GM18909 (cell line): ENCODE data around the gene IL4R.
A peak's percentile ranks its signal among the peaks of the same experiment; 100 is the strongest.
"Not testable (repeated sequence)": the region's sequence is repeated elsewhere in the genome, so short reads cannot be mapped to it uniquely, and the experiment has no call there.

ENCODE experiments used
- ATAC-seq: cut with Tn5 transposase; IDR thresholded peaks from one replicate; pipeline ENCODE4 v1.9.1; 2021; ENCODE audit warnings: mild to moderate bottlenecking; ENCODE audit not compliant: unreplicated experiment, poor library complexity

The IL4R gene

DNA sequence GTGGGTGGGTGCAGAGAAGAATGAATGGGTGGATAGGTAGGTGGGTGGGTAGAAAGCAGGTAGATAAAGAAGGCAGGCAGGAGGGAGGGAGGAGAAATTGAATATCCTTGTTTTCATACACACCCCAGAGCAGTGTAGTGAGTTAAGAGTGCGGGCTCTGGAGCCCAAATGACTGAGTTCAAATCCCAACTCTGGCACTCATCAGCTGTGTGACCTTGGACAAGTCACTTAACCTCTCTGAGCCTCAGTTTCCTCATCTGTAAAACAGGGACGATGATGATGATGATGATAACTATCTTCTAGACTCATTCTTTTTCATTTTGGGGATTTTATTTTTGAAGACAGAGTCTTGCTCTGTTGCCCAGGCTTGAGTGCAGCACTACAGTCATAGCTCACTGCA, 86.2 kb downstream of the IL4R start:
- no peak for ATAC-seq

GRCh38 chr16:27400751-27401620, 87.2 kb downstream of the IL4R start:
- ATAC-seq = no peak

- peak; percentile 64 for ATAC-seq
Observed at GRCh38 chr16:27401768-27402568, 88.2 kb downstream of the IL4R start, which contains the start of gene IL21R. IL21R (plus strand) TSS chr16:27402174; CDS start chr16:27430072, 27,898 bp downstream.

- no peak for ATAC-seq
Observed at GRCh38 chr16:27402569-27402963, 88.8 kb downstream of the IL4R start.

DNA sequence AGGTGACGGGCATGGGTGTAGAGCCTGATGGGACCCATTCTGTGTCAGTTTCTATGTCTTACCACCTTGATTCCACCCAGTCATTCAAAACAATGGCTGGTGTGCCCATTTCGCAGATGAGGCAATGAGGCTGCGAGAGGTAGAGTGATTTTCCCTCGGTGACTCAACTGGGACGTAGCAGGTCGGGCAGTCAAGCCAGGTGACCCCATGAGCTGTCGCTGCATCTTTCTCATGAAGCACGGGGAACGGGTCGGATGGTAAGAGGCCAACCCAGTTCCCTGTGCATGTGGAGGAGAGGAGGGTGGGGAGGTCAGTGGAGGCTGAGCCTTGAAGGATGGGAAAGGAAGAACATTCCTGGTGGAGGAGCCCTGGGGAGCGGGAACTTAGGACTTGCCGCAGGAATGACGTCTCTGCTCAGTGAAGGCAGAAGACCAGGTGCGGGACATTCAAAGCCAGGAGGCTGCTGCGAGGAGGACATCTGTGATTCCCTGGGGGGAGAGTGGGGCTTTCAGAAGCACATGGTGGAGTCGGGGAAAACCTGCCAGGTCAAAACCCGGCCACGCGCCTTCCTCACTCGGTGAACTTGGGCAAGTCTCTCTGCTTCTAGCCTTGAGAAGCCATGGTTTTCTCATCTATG, 89.3 kb downstream of the IL4R start:
- no peak for ATAC-seq

GRCh38 chr16:27403601-27403992, 89.8 kb downstream of the IL4R start:
- no peak for ATAC-seq

- no peak for ATAC-seq
Observed at GRCh38 chr16:27404163-27404823, 90.5 kb downstream of the IL4R start.

DNA sequence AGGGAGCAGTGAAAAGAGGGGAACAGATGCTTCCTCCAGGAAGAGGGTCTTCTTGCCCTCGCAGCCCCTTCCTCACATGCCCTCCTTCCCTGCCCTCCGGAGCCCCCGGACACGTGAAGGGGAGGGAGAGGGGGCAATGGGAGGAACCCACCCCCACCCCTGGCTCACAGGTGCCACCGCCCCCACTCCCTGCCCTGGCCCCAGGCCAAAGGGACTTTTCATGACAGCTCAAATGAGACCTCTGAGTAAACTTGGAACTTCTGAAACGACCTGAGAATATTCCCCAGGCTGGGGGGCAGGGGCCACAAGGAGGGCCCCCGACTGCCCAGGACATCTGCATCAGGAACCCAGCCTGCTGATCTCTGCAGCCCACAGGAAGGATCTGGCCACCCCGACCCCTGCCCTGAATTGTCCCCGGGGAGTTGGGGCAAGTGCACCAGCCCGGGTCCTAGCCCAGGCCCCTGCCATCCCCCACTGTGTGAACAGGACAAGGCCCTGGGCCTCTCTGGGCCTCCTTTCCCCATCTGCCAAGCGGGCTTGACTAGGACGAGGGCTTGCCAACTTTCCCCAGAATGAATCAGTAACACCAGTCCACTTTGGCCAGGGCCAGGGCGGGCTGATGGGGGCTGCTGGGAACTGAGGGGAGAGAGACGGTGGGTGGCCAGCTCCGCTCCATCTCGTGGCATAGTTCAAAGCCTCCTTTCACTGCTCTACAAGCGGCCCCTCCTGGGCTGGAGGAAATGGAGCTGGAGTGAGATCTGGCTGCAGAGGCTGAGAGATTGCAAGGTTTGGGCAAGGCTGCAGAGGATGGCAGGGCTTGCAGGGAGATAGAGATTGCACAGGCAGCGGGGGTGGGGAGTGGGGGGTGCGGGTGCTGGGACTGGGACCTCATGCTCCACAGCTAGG, 92.0 kb downstream of the IL4R start:
- no peak for ATAC-seq

DNA sequence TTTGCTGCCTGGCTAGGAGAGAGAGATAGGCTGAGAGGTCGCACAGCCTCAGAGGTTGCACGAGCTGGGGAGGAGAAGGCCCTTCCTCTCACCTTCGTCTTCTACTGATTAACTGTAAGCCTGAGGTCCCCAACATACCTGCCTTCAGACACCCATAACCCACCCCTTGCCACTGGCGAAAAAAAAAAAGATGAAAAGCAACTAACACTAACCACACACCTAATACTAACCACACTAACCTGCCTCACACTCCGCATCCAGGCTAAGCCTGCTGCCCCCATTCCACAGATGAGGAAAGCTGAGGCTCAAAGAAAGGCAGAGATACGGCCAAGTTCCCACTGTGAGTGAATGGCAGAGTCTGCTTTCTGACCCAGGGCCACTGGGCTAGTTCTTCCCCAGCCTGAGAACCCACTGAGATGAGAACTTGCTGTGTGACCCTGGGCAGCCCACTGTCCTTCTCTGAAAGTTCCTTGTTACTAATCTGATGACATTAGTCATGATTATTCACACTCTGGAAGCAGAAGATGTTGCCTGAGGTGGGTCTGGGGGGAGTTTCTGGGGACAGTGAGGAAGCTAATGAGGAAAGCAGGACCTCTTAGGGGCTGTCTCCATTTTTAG, 92.8 kb downstream of the IL4R start:
- ATAC-seq = no peak

DNA sequence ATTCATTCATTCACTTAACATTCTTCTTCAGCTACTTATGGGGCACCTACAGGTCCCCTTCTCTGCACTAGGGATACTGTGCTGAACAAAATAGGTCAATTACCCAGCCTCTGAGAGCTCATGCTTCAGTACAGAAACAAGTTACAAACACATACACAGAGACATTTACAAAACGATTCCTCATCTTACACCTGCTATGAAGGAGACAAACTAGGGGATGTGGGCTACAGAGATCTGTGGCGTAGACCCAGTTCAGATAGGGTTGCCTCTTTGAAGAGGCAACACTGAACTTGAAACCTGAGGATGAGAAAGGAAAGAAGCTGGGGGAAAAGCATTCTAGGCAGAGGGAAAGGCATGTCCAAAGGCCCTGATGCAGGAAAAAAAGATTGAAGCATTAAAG, 93.4 kb downstream of the IL4R start:
- ATAC-seq = no peak

DNA sequence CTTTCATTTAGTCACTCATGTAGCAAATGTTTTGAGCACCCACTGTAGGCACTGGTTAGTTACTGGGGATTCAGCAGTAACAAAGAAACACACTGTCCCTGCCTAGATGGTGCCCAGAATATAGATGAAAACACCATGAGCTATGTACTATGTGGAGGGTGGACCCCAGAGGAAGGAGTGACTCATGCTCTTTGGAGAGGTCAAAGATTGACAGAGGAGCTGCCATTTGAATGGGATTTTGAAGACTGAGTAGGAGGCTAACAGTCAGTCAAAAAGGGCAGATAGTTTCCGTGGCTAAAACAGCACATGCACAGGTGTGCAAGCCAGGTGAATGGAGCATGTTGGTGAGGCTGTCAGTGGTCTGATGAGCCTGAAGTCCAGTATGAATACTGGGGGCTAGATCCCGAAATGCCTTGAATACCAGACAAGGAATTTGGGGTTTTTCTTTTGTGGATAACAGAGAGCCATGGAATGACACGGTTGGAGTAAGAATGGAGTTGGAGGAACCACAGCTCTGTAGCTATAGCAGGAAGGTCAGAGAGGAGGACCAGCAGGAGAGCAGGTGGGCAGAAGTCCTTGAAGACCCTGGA, 94.3 kb downstream of the IL4R start:
- ATAC-seq = peak; percentile 52

- ATAC-seq = peak; percentile 6
Observed at GRCh38 chr16:27408602-27409031, 94.8 kb downstream of the IL4R start.

DNA sequence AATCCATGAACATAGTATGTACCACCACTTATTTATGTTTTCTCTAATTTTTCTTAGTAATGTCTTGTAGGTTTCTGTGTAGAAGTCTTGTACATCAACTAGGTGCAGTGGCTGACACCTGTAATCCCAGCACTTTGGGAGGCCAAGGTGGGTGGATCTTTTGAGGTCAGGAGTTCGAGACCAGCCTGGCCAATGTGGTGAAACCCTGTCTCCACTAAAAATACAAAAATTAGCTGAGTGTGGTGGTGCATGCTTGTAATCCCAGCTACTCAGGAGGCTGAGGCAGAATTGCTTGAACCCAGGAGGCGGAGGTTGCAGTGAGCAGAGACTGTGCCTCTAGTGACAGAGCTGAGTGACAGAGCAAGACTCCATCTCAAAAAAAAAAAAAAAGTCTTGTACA, 96.2 kb downstream of the IL4R start:
- not testable (repeated sequence) for ATAC-seq

DNA sequence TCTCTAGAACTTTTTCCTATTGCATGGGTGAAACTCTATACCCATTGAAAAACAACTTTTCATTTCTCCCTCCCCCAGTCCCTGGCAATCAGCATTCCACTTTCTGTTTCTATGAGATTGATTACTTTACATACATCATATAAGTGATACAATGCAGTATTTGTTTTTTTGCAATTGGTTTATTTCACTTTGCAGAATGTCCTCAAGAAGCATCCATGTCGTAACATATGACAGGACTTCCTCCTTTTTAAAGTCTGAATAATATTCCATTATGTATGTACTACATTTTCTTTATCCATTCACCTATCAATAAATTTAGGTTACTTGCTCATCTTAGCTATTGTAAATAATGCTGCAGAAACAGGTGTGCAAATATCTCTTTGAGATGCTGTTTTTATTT, 97.0 kb downstream of the IL4R start:
- no peak for ATAC-seq

- ATAC-seq = no peak
Observed at GRCh38 chr16:27413956-27414355, 100.2 kb downstream of the IL4R start.
